ENCODE data around the gene NAALADL2.

Gene NAALADL2

GRCh38 chr3:174859114-174859735 is at the start of gene NAALADL2:
TSS of gene NAALADL2 (plus strand) at chr3:174859334.
- Histone ChIP-seq H3K4me3 (peak within 1 kb of the TSS in 1 of 7 experiments; percentile 12), H3K27ac (peak within 1 kb of the TSS in 4 of 21 experiments; percentile 8 to 29 (median 21))

DNA sequence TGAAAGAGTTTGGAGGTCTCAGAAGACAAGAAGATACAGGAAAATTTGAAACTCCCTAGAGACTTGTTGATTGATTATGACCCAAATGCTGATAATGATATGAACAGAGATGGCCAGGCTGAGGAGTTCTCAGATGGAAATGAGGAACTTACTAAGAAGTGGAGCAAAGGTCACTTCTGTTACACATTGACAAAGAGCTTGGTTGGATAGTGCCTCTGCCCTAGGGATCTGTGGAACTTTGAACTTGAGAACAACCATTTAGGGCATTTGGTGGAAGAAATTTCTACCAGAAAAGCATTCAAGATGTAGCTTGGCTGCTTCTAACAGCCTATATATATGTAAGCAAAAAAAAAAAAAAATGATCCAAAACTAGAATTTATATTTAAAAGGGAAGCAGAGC is 48.9 kb upstream of the NAALADL2 start:
- Histone ChIP-seq H3K4me3 (no peak overlapping the region), H3K27ac (no peak overlapping the region)

- H3K4me3 ChIP-seq = no peak overlapping the region
Observed at GRCh38 chr3:174812172-174812862, 46.8 kb upstream of the NAALADL2 start.

DNA sequence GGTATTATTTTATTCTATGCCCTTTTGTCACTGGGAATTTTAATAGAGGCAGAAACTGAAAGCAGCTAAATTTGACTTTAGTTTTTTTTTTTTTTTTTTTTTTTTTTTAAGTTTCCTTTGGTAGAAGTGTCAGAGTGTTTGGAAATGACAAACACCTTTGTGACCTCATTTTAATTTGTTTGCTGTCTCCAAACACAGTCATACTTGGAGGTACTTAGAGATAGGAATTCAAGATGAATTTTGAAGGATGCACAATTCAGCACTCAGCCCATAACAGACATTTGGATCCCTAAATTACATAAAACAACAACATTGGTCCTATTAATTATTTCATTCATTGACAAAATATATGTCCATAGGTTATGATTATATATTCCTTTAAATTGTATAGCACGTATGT is 43.4 kb upstream of the NAALADL2 start:
- Histone ChIP-seq H3K4me3 (no peak overlapping the region), H3K27ac (no peak overlapping the region)

More at GRCh38 chr3:174812172-174812862, 46.8 kb upstream of the NAALADL2 start:
- H3K27ac ChIP-seq = no peak overlapping the region

GRCh38 chr3:174820885-174821284 is 38.2 kb upstream of the NAALADL2 start:
- H3K4me3 ChIP-seq = no peak overlapping the region
- H3K27ac ChIP-seq = no peak overlapping the region

DNA sequence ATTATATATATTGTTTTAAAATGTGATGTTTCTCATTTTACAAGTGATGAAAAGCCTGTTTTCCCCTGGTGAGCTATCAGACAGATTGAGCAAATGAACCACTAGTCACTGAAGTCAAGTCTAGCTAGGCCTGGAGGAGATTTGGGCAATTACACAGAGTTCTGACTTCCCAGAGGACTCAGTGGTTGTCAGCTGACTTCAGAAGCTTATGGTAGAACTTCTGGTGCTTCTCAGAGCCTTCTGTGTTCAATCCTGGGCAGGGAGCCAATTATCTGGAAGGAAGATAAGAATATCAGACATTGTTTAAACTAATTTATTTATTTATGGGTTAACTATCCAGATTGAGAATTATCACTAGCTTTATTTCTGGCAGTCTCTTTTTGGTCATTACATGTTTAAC is 37.7 kb upstream of the NAALADL2 start:
- Histone ChIP-seq H3K4me3 (no peak overlapping the region), H3K27ac (no peak overlapping the region)

- Histone ChIP-seq H3K27ac (no peak overlapping the region), H3K4me3 (no peak overlapping the region)
Observed at GRCh38 chr3:174822320-174822719, 36.8 kb upstream of the NAALADL2 start.

GRCh38 chr3:174826069-174826468 is 33.1 kb upstream of the NAALADL2 start:
- Histone ChIP-seq H3K27ac (no peak overlapping the region), H3K4me3 (no peak overlapping the region)

- H3K27ac ChIP-seq = no peak overlapping the region
Observed at GRCh38 chr3:174844746-174845145, 14.4 kb upstream of the NAALADL2 start.

DNA sequence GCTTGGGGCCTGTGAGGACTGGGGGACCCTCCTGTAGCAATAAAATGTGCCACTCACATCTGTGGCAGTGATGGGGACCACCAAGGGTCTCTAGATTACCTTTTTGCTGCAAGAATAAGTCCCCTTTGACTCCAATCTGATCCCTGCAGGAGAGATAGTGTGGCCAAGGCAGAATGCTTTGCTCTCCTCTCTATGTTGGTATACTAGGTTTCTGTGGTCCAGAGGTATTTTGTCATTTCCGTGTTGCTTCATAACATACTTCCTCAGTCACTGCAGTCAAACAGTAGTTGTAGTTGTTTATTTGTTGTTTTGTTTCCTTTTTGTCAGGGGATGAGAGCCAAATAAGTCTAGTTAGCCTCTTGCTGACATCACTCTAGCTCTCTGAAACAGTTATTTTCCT is 13.1 kb upstream of the NAALADL2 start:
- H3K4me3 ChIP-seq = no peak overlapping the region
- H3K27ac ChIP-seq = no peak overlapping the region

More at GRCh38 chr3:174844746-174845145, 14.4 kb upstream of the NAALADL2 start:
- H3K4me3 ChIP-seq = no peak overlapping the region

GRCh38 chr3:174854987-174855386 is 4.1 kb upstream of the NAALADL2 start:
- H3K27ac ChIP-seq = no peak overlapping the region
- H3K4me3 ChIP-seq = no peak overlapping the region

DNA sequence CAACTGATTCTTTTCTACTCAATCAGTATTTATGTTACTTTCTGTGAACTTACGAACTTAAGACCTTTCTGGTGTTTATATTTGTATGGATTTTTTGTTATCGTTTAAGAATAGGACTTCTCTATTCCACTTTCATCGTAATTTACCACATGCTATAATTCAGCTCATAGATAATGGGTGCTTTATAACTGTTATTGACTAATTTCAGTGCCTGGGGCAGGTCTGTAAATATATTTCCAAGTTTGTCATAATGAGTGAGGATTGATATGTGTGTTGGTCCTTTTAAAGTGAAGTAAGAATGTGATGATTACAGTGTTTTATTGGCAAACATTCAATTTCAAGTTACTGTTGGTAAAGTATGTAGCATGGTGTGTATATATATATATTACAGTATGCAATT is 1.8 kb upstream of the NAALADL2 start:
- no peak overlapping the region for H3K27ac ChIP-seq
- no peak overlapping the region for H3K4me3 ChIP-seq

DNA sequence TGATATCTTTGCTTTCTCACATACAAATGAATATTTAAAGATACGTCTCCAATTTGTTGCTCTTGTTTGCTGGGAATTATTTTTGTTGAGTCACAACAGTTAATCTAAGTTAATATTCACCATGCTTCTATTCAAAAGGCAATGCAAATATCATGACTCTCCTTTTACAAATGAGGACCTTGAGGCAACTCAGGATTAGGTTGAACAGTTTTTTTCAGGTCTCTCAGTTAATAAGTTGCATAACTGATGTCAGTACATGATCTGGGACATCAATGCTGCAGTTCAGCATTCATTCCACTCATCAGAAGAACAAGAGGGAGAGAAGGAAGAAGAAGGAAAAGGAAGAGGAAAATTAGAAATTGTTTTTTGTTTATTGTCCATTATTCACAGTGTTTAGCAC is 781 bp upstream of the NAALADL2 start:
- Histone ChIP-seq H3K4me3 (no peak overlapping the region), H3K27ac (no peak overlapping the region)

DNA sequence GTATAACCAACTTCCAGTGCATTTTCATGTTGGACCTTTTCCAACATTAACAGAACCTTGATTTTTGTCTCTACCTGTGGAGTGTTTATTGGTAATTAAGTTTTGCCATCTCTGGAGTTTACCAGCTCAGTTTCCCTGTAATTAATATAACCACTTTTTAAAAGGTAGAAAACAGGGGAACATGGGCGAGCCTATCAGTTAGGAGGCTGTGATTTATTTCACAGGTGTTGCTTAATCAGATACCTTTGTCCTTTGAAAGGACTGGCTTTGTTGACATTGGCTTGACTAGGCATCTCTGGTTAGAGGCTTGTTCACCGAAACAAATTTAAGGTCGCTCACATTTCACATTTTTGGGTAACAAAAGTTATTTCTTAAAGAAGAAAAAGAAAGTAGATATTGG is 622 bp downstream of the NAALADL2 start:
- Histone ChIP-seq H3K27ac (peak overlapping the region in 2 of 21 experiments; percentile 14 to 29), H3K4me3 (peak overlapping the region in 1 of 7 experiments; percentile 12)

- no peak overlapping the region for H3K27ac ChIP-seq
- no peak overlapping the region for H3K4me3 ChIP-seq
Observed at GRCh38 chr3:174862101-174862500, 3.0 kb downstream of the NAALADL2 start.

DNA sequence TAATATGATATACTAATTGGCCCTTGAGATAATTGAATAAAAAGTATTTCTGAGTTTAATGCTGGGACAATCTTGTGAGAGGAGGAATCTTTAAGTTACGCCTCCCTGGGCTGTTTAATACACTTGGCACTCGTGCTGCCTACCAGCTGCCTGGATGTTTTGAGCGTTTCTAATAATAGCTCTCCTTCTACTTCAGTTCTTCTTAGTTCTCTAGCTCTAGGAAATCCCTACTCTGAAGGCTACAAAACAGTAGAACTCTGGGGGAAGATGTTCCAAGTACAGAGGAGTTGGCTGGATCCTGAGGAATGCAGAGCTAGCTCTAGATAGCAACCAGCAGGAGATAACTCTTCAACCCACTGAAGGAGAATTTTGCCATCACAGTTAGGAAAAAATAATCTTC is 3.5 kb downstream of the NAALADL2 start:
- H3K27ac ChIP-seq = peak overlapping the region in 3 of 21 experiments; percentile 23 to 64 (median 58)
- no peak overlapping the region for H3K4me3 ChIP-seq

DNA sequence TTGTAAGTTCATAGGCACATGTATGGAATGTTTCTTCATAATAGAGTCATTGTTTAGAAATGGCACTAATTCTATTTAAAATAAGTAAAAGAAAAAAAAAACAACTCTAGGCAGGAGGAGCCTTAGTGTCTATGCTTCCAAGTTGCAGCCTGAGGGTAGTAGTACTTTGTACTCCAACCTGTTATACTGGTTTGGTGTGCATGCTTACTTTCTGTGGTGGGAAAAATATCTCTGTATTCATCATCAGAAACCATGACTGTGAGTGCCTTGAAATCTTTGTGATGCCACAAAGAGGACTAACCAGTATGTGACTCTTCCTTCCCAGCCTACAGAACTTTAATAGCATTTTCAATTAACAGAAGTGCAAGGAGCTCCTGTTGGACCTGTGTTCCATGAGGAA is 4.4 kb downstream of the NAALADL2 start:
- no peak overlapping the region for H3K27ac ChIP-seq
- no peak overlapping the region for H3K4me3 ChIP-seq

DNA sequence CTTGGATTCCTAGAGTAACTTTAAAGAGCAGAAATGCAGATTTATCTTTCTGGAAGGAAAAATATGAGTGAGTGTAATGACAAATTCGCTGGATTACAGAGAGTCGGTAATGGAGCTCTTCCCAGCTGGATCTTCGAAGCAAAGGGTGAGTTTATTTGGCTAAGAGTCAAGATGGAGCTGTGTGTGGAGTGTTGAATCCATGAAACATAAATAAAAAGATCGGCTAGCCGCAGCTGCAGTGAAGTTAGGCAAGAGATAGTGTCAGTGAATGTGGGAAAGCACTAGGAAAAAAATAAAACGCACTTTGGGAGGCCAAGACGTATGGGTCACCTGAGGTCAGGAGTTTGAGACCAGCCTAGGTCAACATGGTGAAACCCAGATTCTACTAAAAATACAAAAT is 10.3 kb downstream of the NAALADL2 start:
- Histone ChIP-seq H3K4me3 (no peak overlapping the region), H3K27ac (no peak overlapping the region)

GRCh38 chr3:174873832-174874657 is 14.9 kb downstream of the NAALADL2 start:
- H3K27ac ChIP-seq = no peak overlapping the region

DNA sequence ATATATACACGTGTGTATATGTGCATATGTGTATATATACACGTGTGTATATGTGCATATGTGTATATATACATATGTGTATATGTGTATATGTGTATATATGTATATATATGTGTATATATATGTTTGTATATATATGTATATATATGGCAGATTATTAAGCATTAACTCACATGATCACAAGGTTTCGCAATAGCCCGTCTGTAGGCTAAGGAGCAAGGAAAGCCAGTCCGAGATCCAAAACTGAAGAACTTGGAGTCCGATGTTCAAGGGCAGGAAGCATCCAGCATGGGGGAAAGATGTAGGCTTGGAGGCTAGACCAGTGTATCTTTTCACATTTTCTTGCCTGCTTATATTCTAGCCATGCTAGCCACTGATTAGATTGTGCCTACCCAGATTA is 23.7 kb downstream of the NAALADL2 start:
- H3K4me3 ChIP-seq = no peak overlapping the region

More at GRCh38 chr3:174873832-174874657, 14.9 kb downstream of the NAALADL2 start:
- no peak overlapping the region for H3K4me3 ChIP-seq

More for the DNA sequence above, 23.7 kb downstream of the NAALADL2 start:
- no peak overlapping the region for H3K27ac ChIP-seq

Measured in skin epidermis (tissue), 12 donors.